GM18498 (cell line): ENCODE measurements around the gene EWSR1.
"Not testable (repeated sequence)": the region's sequence is repeated elsewhere in the genome, so short reads cannot be mapped to it uniquely, and the experiment has no call there.

Source experiments
- ATAC-seq: cut with Tn5 transposase; IDR thresholded peaks from one replicate; pipeline ENCODE4 v1.9.1; 2021; ENCODE audit warnings: mild to moderate bottlenecking, moderate library complexity; ENCODE audit not compliant: unreplicated experiment

Gene EWSR1

DNA sequence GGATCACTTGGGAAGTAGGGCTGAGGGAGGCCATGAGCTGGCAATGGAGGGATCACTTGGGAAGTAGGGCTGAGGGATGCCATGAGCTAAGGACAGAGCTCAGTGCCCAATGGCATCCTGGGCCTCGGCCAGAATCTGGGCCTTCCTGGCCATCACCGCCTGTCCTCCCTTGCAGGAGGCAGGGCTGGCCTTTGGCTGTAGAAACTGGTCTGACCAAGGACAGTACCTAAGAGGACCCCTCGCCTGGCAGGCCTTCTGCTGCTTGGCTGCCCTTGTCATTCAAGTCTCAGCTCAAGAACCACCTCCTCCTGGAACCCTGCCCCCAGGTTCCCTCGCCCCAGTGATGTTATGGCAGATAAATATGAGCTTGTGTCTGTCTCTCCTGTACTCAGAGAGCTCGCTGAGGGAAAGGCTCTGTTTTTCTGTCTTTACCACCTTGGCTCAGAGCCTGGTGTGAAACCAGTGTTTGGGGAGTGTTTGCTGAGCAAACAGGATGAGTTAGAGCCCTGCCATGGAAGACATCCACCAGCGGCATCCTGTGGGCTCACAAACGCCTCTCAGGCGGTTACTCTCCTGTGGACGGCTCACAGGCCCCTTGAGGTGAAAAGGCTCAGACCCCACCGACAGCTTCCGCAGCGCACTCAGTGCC, 66.8 kb downstream of the EWSR1 start:
- ATAC-seq, result no peak

DNA sequence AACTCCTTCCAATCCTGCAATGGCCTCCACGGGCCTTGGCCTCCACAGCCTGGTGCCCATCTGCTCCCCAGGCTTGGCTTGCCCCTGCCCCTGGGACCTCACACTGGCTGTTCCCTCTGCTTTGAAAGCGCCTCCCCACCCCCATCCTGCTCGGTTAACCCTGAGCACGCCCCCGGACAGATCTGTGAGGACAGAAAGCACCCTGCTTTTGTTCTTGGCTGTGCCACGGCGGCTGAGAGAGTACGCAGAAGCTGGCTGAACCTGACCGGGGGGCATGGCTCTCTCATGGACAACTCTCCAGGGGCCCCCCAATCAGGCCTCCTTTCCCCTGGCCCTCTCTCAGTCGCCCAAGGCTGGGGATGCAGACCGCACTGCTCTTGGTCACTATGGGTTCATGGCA, 67.6 kb downstream of the EWSR1 start:
- no peak for ATAC-seq

DNA sequence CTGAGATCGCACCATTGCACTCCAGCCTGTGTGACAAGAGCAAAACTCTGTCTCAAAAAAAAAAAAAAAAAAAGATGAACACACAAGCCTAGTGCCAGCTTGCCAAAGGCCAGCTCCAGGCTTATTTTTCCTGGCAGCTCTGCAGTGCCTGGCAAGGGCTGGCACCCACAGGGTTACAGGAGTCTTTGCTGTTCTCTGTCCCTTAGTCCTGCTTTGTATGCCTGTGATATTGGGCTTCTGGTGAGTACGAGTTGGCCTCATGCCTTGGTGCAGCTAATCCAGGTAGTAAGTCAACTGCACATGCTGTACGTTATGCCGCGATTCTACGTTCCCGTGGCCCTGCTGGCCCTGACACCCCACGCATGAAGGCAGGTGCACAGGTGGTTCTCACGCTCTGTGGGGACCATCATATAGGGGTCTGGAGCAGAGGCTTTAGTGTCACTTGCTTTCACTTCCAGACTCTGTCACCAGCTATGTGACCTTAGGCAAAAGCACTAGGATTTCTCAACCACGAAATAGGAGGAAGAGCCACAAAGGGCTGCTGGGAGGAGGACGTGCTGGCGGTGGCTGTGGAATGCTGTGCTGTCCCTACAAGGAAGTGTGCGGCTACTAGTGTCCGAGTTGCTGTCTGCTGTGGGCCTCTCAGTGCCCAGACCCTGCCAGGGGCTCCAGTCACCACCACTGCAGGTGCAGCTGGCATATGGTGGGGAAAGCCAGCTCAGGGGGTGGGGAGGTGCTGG, 68.9 kb downstream of the EWSR1 start:
- no peak for ATAC-seq

DNA sequence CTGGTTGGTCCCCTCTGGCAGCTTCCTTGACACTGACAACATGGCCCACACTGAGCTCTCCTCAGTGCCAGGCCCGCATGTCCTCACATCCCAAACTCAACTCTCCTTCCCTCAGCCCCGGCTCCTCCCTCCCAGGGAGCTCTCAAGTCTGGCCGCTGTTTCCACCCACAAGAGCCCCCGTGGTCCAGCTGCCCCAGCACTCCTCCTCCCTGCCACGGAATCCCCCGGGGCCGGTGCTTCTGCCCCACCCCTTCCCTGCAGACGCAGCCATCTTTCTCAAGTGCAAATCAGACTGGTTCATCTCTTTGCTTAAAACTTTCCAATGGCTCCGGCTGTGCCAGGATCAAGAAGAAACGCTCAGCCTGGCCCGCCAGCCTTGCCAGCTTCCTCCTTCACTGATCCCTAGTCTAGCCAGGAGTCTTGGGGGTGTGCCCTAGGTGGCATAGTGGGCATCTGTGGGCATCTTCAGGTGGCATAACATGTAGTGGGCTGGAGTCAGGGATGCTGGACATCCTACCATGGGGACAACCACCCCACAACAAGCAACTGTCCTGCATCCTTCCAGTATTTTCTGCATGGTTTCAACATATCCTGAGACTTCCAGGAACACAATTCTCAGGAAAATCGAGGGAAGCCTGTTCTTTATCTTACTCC, 69.7 kb downstream of the EWSR1 start:
- ATAC-seq, result no peak

DNA sequence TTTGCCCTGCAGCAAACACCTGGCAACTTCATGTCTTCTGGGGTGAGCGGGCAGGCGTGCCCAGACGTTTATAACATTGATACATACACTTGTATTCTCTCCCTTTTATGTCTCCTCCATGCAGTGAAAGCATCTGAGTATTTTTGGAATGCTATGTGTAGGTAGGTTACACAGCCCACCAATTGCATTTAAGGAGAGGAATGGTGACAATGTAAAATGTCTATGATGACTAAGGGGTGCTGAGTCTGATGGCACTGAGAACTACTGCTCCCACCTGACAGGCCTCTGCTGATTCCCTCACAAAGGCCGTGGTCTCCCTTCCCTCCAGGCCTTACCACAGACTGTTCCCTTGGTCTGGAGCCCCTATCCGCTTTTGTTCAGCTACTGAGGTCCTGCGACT, 70.3 kb downstream of the EWSR1 start:
- ATAC-seq, result no peak

DNA sequence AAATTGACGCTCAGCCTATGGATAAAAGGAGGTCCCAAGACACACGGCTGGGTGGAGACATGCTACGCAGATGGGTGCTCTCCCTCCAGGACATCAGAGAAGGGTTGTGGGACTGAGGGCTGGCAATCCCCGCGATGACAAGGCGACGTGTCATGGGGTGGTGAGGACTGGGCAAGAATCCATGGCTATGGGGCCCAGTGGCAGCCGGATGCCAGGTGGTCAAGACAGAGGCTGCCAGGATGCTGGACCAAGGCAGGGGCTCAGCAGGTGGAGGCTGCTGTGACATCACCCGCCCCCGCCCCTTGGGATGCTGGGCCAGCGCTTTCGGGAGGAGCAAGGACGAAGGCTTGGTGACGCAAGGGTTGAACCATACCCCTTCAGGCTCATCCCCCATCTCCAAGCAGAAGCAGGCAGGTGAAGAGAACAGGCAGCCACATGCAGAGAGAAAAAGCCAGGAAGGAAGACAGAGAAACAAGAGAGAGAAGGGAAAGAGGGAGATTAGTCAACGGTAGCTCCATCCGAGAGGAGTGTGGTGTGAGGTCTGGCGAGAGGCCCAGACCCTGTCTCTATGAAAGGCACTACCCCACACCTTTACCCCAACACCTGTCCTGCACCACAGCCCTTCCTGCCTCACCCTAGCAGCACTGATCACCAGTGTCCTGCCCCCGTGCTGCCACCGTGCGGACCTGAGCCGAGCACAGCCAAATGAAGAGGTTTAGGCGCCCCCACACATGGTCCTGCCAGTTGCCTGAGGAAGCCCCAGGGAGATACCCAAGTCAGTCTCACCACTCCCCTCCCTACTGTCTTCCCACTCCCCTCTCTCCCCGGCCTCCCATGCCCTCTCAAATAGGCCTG, 71.5 kb downstream of the EWSR1 start:
- no peak for ATAC-seq

DNA sequence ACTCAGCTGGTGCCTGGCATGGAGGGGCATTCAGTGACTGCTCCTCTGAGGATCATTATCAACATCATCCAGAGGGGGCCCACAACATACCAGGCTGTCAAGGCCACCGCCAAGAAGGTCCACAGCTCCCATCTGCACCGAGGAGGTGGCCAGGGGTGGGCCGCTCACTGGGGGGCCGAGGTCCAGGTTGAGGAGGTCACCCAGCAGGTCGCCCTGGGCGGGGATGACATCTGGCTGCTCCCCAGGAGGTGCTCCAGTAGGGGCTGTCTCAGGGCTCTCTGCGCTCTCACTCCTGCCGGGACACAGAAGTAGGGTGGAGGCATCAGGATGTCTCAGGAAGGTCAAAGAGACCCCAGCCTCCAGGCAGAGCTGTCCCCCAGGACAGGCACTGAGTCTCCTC, 72.5 kb downstream of the EWSR1 start:
- no peak for ATAC-seq

DNA sequence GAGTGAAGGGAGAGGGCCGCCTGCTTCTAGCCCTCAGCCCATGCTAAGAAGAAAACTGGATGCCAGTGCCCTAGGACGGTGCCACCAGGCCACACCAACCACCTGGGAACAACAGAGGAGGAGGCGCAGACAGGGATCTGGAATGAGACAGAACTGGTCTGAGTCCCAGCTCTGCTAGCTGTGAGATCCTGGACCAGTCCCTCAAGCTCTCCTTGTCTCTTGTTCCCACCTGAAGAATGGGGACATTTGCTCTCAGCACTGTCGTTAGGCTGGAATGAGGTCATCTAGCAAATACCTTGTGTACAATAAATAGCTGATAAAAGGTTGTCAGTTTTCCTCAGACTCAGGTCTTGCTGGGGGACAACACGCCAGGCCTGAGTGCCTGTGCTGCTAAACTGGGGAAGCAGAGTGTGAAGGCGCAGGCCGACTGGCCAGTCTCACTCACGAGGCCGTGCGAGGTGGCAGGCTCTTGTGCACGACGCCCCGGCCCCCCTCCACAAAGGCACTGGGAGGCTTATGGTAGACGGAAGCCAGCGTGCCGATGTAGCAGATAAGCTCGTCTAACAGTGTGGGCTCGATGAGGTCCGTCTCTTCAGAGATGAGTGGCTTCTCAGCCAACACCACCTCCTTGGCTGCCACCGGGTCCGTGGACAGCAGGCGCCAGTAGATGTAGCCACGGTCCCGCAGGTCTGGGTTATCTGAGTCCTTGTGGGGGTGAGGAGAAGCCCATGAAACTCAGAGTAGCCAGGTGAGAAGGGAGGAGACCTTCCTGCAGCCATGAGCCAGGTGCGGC, 73.2 kb downstream of the EWSR1 start:
- ATAC-seq, result no peak

DNA sequence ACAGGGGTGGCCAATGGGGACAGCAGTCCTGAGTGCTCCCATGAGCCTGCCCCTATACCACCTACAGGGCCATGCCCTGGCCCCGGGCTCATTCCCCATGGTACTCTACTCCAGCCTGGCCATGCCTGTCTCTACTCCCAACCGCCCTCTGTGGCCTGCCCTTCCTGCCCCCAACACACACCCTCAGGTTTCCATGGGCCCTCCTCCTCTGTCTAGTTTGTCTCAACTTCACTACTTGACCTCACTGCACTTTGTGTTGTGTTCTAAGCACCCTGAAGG, 73.7 kb downstream of the EWSR1 start:
- no peak for ATAC-seq

DNA sequence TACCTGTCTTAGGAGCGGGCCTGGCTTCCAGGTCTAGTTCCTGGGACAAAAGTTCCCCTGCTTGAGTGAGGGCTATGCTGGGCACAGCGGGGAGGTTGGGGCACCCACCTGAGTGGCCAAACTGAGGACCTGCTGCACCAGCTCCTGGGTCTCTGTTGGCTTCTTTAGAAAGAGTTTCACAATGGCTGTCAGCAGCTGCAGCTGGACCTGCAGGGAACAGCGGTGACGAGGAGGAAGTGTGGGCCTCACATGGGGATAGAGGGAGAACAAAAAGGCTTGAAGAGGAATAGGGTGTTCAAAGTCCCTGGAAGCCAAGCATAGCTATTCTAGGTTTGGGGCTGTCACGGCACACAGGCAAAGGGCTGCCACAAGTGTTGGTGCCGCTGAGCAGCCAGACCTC, 74.1 kb downstream of the EWSR1 start:
- ATAC-seq, result no peak

DNA sequence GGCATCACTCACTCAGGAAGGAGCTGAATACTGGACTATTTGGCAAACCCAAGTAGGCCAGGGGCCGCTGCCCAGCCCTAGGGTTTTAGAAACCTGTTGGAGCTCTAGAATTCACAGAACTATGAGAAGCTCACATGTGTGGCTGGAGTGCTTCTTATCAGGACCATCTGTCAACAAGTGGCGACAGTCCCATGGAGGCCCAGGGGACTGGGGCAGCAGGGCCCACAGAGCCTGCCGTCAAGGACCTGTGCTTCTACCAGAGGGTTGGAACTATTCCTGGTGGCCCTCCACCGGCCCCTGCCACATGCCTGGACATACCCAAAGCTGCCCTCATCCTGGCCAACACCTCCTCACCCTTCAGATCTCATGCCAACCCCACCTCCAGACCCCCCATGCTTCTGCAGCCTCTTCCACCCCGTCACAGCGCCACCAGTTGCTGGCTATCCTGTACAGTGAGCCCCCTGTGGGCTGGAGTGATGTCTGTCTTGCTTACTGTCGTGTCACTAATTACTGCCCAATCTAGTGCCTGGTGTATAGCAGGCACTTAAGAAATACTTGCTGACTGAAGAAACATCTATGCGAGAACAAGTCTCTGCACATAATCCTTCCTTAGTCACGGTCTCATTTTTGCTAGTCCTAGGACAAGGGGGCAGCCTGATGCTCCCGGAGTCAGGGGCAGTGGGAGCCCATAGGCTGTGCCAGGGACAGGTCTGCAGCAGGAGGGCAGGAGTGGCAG, 74.7 kb downstream of the EWSR1 start:
- no peak for ATAC-seq

DNA sequence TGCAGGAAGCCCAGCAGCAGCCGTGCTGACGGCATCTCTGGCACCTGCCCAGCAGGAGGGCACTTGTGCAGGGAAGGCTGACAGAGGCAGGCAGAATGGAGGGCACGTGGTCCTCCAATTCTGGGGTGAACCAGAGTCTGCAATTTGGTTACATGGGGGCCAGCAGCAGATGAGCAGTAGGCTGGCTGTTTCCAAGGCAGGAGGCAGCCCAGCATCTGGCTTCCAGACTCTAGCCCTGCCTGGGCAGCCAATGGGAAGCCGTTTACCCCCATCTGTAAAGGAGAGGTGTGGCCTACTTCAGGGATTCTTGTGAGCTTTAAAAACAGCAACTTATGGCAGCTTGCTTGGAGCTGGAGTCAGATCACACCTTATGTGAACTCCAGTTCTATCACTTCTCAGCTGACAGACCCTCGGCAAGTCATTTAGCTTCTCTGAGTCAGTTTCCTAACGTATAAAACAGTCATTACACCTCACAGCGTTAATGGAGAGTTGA, 75.3 kb downstream of the EWSR1 start:
- no peak for ATAC-seq

DNA sequence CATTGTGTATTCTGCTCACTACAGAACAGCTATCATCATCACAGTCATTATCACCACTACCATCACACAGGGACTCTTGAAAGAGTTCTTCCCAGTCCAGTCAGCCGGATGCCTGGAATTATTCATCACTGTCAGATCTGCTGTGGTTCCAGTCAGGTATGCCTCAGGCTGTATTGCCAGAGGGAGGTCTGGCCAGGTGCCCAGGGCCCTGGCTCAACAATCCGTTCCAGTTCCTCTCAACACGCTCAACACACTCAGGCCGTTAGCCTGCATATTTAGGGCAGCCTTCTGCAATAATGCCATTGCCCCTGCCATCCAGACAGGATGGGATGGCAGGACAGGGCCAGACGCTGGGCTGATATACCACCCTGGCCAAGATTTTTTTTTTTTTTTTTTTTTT, 76.1 kb downstream of the EWSR1 start:
- ATAC-seq, result no peak

DNA sequence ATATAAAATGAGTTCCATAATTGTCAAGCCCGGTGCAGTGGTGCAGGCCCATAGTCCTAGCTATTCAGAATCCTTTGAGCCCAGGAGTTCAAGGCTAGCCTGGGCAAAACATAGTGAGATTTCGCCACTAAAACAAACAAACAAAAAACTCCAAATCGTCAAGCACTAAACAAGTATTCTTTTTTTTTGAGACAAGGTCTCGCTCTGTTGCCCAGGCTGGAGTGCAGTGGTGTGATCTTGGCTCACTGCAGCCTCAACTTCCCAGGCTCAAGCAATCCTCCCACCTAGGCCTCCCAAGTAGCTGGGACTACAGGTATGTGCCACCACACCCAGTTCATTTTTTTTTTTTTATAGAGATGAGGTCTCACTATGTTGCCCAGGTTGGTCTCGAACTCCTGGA, 76.8 kb downstream of the EWSR1 start:
- not testable (repeated sequence) for ATAC-seq

DNA sequence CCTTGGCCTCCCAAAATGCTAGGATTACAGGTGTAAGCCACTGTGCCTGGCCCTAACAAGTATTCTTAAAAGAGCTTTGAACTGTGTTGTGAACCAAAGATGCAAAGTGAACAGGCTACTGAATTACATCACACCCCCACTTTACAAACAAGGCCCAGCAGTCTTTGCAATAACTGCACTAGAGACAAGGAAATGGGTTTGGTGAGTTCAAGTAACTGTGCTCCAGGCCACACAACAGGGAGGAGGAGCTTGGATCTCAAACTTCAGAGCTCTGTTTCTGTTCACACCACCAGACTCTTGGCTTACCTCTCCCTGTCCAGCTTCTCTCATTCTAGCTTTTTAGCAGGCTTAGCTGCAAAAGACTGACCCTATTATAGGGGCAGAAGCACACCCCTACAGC, 77.9 kb downstream of the EWSR1 start:
- ATAC-seq, result no peak

DNA sequence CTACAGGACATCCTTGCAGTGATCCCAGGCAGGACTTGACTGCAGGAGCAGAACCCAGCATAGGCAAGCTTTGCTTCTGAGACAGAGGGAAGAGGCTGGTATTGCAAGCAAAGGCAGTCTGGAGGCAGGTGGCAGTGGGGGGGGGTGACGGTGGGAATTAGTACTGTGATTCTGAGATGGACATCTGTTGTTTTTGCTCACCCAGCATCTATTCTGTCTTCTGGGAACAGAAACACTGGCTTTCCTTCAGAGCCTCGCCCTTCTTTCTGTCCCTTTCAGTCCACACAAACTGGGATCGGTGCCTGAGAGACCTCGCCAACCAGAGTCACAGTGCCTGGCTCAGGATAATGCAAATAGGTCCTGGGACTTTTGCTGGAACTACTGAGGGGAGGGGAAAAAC, 78.6 kb downstream of the EWSR1 start:
- no peak for ATAC-seq

DNA sequence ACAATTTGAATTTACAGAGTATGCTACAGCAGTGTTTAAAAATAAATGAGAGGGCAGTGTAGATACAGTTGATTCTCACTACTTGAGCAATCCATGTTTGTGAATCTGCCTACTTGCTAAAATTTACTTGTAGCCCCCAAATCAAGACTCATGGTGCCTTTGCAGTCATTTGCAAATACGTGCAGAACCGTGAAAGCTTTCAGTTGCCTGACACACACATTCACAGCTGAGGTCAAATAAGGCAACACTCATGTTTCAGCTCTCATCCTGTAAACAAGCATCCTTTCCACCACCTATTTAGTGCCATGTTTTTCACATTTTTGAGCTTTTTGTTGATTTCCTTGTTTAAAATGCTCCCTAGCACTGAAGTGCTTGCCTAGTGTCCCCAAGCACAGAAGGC, 80.0 kb downstream of the EWSR1 start:
- no peak for ATAC-seq

DNA sequence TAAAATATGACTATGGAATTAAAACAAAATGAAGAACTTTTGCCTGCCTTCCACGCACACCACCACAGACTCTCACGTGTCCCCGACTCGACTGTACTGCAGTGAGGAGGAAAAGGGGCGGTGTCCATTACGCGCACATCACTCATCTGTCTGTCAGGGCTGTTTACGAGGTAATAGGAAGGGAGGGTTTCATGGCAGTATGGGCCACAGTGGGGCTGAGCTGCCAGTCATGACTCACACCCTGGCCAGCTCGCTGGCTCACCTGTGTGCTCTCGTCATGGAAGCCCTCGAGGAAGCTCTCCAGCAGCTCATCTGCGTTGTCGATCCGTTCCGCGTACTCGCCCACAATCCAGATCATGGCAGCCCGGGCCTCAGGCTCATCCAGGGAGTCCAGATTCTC, 80.9 kb downstream of the EWSR1 start:
- no peak for ATAC-seq
